Measurements from ENCODE around the gene TAMALIN.

TAMALIN gene

DNA sequence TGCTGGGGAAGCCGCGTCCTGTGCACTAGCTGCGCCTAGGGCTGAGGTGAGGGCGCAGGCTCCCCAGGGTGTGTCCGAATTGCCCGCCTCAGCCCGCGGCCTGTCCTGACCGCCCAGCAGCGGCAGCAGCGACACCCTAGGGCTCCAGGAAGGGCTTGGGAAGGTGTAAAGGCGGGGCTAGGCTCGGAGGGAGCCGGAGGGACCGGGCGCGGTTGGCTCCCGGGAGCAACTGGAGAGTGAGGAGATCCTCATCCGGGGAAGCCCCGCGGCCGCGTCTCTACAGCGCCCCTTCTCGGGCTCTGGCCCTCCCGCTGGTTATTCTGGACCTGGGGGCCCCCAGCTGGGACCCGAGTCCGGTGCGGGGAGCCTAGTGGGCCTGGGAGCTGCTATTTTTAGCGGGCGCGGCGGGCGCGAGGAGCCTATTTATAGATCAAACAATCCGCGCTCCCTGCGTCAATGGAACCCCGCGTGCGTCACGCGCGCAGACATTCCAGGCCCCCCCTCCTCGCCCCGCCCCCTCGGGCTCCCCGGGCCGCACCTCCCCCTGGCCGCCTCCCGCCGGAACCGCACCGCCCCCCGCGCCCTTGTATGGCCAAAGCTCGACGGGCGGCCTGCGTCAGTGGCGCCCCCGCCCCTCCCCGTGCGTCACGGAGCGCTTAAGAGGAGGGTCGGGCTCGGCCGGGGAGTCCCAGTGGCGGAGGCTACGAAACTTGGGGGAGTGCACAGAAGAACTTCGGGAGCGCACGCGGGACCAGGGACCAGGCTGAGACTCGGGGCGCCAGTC lies 44.2 kb downstream of the TAMALIN start, which contains the start of gene NR4A1:
Gene NR4A1, plus strand, starts transcription at position 685 of the 784 bp plus-strand sequence. CDS start 2,887 bp downstream, outside the sequence.
- DNase-seq: peak; percentile 87 to 99 (median 93)
- intact Hi-C loops (cut with DNase I): loop anchor here (1.0 kb wide), 1 partner anchor 14 kb away; no protein-coding TSS in a partner anchor

DNA sequence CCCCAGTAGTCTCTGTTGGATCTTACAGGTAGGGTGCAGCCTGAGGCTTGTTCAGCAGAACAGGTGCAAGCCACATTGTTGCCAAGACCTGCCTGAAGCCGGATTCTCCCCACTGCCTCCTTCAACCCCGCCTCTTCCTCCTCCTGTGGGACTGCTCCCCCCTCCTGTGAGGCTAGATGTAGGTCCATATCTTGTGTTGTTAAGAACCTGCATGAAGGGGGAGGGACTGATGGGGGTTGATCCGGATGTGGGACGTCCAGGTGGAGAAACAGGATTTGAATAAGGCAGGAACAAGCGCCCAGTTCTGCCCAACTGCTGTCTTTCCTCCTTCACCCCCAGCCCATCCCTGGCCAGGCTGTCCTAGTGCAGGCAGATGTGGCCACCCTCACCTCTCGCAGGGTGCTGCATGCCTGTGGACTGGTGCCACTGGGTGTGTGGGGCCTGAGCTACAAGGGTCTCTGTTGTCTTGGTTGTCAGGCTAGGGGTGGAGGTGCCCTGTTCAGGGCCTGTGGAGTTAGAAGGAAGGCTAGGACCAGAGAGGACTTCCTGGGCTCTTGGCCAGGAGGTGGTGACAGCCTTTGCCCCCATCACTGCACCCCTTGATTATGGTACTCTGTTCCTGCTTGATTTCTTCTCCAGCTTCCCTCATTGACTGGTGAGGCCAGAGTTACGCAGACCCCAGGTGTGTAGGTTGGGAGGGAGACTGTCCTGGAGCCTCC lies 45.9 kb downstream of the TAMALIN start:
- DNase-seq: no peak
- intact Hi-C loops (cut with DNase I): no loop called here

DNA sequence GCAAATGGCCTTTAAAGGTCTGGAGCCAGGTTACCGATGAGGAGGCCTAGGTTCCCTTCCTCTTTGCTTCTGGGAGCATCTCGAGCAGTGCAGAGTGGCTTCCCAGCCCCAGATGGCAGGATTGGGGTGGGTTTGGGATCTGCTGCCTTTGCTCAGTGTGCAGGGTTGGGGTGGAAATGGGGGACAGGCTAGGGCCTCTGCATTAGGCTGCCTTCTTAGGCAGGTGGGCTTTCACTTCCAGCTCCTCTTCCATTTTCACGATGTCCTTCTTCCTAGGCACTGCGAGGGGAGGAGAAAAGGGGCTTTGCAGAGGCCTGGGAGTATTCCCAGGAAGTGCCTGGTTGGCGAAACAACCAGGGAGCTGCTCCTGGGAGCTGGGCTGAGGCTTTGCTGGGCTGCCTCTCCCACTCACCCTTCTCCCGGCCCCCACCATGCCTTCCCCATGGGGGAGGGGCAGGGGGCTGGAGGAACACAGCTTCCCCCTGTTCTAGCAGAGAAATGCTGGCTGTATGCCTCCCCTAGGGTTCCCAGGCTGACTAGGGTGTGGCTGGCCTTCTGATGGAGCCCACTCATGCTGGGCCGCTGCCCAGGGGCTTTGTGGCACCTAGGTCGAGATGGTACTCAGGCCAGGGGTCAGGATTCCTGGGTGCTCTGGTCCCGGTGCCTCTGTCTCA lies 46.9 kb downstream of the TAMALIN start:
- no peak for DNase-seq
- intact Hi-C loops (cut with DNase I): no loop called here

DNA sequence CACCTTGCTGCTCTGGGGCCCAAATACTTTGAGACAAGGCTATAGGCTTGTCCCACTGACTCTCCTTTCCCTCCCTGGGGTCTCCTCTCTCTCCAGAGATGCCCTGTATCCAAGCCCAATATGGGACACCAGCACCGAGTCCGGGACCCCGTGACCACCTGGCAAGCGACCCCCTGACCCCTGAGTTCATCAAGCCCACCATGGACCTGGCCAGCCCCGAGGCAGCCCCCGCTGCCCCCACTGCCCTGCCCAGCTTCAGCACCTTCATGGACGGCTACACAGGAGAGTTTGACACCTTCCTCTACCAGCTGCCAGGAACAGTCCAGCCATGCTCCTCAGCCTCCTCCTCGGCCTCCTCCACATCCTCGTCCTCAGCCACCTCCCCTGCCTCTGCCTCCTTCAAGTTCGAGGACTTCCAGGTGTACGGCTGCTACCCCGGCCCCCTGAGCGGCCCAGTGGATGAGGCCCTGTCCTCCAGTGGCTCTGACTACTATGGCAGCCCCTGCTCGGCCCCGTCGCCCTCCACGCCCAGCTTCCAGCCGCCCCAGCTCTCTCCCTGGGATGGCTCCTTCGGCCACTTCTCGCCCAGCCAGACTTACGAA lies 47.6 kb downstream of the TAMALIN start:
- intact Hi-C loops (cut with DNase I): no loop called here
- no peak for DNase-seq

DNA sequence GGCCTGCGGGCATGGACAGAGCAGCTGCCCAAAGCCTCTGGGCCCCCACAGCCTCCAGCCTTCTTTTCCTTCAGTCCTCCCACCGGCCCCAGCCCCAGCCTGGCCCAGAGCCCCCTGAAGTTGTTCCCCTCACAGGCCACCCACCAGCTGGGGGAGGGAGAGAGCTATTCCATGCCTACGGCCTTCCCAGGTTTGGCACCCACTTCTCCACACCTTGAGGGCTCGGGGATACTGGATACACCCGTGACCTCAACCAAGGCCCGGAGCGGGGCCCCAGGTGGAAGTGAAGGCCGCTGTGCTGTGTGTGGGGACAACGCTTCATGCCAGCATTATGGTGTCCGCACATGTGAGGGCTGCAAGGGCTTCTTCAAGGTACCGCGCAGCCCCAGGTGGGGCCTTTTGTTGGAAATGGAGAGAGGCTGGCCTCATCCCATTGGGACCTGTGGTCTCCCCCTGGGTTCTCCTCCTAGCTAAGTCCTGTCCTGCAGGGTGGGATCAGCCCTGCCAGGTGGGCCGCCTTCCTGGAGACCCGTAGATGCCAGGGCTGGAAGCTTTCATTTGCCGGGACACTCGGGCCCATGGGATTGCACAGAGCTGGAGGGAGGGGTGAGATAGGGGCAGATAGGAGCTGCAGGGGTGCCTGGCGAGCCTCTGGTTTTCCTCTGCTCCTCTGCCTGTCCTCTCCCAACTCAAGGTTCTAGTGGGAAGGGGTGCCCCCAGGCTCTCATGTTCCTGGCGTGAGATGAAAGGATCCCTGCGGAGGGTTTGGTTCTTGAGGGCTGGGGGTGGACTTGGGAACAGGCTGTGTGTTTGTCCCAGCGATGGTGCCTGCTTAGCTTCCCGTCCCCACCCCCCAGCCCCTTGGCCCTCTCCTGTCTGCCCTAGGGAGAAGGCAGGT lies 48.3 kb downstream of the TAMALIN start:
- intact Hi-C loops (cut with DNase I): no loop called here
- DNase-seq: no peak

DNA sequence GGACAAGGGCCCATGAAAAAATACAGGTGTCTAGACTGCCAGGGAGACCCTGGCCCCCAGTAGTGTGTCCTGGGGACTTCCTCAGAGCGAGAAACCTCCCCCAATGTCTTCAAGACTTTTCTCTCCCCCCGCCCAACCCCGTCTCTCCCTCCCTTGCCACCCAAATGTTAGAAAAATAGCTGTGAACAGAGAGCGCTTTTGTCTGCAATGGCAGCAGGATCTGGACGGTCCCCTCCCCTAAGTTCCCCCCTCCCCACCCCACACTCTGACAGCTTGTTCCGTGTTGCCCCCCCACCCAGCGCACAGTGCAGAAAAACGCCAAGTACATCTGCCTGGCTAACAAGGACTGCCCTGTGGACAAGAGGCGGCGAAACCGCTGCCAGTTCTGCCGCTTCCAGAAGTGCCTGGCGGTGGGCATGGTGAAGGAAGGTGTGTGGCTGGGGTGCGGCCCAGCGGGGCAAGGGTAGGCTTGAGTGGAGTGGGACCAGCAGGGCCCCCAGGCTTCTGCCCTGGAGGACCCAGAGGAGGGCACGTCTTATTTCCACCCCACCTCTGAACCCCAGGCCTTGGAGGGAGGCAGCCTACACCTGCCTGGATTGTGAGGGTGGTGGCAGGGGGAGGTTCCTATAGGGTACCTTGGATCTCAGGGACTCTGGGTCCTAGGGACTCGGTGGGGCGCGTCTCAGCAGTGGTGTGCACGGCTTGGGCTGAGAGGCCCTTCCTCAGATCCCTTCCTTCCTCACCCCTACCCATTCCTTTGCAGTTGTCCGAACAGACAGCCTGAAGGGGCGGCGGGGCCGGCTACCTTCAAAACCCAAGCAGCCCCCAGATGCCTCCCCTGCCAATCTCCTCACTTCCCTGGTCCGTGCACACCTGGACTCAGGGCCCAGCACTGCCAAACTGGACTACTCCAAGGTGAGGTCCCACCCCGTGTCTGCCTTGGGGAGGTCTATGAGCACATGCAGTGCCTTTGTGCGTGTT lies 49.3 kb downstream of the TAMALIN start:
- intact Hi-C loops (cut with DNase I): no loop called here
- DNase-seq: peak in 7 of 10 donors; percentile 60 to 94 (median 70)

DNA sequence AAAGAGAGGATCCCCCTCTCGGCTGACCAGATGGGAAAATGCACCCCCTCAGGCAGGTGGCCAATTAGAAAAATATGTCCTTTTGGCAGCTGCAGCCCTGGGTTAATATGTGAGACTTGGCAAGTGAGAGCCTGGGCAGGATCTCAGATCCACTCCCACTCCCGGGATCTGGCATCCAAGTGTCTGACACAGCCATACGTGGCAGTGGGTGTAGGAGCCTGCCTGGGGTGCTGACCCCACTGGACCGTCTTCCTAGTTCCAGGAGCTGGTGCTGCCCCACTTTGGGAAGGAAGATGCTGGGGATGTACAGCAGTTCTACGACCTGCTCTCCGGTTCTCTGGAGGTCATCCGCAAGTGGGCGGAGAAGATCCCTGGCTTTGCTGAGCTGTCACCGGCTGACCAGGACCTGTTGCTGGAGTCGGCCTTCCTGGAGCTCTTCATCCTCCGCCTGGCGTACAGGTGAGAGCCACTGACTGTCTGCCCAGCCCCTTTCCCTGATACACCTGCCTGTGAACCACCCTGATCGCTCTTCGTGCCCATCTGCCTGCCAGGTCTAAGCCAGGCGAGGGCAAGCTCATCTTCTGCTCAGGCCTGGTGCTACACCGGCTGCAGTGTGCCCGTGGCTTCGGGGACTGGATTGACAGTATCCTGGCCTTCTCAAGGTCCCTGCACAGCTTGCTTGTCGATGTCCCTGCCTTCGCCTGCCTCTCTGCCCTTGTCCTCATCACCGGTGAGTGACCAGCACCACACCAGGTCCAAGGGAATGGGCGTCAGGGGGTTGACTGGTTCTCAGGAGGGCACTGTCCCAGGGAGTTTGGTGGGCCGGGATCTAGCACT lies 50.3 kb downstream of the TAMALIN start:
- intact Hi-C loops (cut with DNase I): no loop called here
- DNase-seq: no peak

DNA sequence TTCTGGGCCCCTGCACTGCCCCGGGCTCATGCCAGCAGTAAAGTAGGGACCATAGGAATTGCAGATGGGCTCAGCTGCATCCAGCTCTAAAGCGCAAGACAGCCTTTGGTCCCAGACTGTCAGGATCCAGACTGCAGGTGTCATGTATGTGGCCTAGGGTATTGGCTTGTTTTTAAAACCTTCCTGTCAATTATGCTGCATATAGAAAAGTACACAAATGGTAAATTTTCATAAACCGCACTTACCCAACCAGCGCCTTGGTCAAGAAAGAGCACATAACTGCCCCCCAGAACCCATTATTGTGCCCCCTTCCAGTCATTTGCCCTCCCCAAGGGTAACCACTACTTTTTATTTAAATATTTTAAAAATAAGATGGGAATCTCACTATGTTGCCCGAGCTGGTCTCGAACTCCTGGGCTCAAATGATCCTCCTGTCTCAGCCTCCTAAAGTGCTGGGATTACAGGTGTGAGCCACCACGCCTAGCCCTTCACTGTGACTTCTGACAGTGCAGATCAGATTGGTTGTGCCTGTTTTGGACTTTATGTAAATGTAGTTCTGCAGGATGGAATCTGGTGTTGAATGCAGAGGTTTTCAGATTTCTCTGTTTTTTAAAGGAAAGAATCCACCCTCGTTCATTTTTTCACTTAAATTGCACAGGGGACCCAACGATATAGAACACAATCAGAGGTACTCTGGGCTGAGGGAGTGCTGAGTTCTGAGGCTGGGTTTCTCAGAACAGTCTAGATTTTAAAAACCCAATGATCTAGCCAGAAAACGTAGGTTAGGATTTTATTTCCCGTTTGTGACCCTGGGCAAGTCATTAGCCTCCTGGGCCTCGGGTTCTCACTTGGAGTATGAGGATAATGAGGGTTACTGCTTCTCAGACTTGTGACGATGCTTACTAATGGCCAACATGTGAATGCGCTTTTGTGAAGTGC lies 51.2 kb downstream of the TAMALIN start:
- intact Hi-C loops (cut with DNase I): no loop called here
- DNase-seq: no peak

DNA sequence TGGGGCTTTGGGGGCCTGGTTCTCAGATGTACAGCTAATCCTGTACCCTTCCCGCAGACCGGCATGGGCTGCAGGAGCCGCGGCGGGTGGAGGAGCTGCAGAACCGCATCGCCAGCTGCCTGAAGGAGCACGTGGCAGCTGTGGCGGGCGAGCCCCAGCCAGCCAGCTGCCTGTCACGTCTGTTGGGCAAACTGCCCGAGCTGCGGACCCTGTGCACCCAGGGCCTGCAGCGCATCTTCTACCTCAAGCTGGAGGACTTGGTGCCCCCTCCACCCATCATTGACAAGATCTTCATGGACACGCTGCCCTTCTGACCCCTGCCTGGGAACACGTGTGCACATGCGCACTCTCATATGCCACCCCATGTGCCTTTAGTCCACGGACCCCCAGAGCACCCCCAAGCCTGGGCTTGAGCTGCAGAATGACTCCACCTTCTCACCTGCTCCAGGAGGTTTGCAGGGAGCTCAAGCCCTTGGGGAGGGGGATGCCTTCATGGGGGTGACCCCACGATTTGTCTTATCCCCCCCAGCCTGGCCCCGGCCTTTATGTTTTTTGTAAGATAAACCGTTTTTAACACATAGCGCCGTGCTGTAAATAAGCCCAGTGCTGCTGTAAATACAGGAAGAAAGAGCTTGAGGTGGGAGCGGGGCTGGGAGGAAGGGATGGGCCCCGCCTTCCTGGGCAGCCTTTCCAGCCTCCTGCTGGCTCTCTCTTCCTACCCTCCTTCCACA lies 52.0 kb downstream of the TAMALIN start:
- DNase-seq: peak in 4 of 10 donors; percentile 52 to 95 (median 78)
- intact Hi-C loops (cut with DNase I): no loop called here

DNA sequence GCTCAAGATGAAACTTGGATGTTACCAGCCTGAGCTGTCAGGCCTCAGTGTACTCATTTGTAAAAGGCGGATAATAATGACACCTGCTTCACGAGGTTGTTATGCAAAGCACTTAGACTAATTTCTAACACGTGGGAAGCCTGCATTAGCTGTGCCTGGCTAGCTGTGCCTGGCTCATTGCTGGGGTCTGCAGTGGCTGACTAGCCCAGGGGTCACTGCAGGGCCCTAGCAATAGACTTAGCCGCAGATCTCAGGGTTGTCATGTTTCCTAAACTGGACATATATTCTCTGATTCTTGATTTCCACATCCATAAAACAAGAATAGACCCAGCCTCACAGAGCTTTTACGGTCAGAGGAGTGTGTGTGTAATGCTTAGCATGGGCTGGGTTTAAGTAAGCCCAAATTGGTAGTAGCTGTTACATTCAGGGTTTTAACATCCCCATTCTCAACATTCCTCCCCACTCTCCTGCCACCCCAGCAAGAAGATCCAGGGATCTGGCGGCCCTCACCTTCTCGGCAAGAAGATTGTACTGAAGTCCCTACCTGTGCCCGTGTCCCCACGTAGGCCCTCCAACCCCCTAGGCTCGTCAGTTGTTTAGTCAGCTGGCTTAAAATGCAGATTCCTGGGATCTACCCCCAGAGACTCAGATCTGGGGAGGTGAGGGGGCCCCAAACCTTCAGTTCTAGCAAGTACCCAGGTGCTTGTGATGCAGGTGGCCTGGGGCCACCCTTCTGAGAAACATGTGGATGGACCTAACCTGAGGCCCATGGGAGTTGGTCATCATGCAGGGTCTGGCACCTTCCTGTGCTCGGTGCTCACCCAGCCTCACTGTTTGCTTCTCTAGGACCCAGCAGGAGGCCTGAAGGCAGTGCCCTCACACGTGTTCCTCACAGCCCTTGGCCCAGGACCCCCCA lies 53.1 kb downstream of the TAMALIN start:
- intact Hi-C loops (cut with DNase I): no loop called here
- no peak for DNase-seq

DNA sequence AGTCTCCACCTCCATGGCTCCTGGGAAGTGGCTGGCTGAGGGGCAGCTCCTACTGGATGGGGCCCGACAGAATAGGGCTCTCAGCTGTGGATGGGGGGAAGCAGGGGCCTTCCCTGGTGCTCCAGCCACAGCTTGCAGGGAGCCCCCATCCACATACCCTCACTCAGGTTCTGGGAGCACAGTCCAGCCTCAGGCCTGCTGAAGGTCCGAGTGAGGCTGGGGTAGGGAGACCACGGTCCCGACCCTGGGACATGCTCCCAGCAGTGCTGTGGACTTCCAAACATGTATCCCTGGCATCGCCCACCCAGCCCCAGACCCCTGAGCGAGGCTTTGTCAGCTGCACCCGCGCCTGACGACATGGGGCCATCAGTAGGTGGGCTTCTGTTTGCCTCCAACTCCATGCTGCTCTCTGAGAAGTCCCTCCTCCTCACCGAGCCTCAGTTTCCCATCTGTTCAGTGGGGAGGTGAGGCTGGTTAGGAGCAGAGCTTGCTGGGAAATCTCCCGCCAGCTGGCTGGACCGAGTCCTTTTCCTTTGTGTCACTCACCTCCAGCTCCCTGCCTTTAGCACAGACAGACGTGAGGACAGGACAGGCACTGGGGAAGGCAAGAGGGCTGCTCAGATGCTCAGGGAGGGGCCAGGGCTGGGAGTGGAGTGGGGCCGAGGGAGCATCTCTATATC lies 53.9 kb downstream of the TAMALIN start:
- DNase-seq: no peak
- intact Hi-C loops (cut with DNase I): no loop called here

DNA sequence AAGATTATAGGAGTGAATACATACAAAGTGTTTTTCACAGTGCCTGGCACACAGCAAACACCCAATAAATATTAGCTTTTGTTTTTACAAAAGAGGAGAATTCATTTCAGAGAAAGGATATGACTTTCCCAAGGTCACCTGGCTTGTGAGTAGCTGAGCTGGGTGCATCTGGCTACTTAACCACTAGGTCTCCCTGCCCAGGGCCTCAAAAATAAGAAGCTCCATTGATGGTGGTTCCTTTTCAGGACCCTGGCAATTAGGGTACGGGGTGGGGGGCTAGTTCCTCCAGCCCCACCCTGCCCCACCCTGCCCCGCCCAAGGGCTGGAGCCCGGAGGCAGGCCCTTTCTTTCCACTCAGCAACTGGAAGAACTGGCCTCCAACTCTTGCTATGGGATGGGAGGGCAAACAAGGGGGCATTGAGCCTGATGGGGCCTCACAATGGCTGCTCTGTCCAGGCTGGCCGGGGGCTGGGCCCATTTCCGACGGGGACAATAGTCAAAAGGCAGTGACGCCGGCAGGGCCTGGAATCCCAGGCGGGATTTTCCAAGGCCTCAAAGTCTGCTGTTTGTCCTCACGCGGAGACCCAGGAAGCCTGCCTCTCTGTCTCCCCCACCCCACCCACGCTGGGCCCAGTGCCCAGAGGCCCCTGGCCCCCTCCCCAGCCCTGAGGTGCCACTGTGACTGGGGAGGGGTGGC lies 54.9 kb downstream of the TAMALIN start:
- peak; percentile 79 to 98 (median 88) for DNase-seq
- intact Hi-C loops (cut with DNase I): no loop called here

DNA sequence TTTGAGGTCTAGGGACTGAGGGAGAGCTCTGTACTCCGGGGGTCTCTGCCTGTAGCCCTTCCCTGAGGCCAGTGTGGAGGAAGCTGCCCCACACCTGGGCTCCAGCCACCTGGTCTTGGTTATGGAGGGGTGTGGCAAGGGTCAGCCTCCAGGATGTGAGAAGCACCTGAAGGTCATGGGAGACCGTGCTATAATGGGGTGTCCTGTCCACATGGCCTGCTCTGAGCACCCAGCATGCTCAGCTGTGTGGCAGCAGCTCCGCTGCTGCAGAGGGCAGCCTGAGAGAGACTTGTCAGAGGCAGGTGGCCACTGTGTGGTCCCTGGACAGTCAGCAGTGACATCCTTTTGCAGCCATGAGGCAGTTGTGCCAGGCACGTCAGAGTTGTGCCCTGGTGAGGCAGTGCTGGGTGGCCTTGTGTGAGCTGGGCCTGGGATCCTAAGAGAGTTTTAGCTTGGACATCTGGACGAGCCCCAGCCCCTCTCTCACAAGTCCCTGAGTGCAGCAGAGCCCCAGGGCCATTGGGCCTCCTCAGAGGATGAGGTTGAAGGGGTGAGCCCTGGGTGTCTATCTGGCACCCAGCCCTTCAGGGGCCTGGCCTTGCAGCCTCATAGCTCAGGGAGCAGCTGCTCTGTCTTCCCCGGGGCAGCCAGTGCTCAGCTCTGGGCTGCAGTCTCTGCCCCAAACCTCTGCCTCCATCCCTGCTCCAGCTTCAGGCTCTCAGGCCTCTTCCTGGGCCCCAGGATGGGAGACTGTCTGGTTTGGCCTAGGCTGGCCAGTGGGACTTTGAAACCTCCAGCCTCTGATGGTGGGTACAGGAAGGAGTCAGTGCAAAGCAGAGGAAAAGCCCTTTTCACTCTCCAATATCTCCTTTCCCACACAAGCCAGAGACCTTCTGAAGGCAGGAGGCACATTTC lies 55.7 kb downstream of the TAMALIN start:
- DNase-seq: no peak
- intact Hi-C loops (cut with DNase I): no loop called here
